ENCODE data around the gene SENP1.

SENP1 gene

GRCh38 chr12:48071808-48072207, 34.1 kb downstream of the SENP1 start:
- H3K4me3 ChIP-seq (ENCODE audit: low read depth in 1 of 5, low read length in 5 of 5): no peak overlapping the region
- H3K27me3 ChIP-seq (ENCODE audit: control insufficient read depth in 5 of 5, insufficient read depth in 4 of 5, low read length in 5 of 5): no peaks in the 10 kb centered on the region
- no peak overlapping the region for H3K27ac ChIP-seq (ENCODE audit: low read depth, low read length)
- no peak overlapping the region for H3K9ac ChIP-seq (ENCODE audit: low read length in 5 of 5)
- H3K36me3 ChIP-seq (ENCODE audit: control insufficient read depth in 5 of 5, insufficient read depth in 5 of 5, low read length in 5 of 5): peaks cover 33 to 63% (median 47%) of the 10 kb centered on the region in 5 donors
- H3K4me1 ChIP-seq (ENCODE audit: control insufficient read depth in 5 of 5, insufficient read depth in 5 of 5, low read length in 5 of 5): no peaks in the 10 kb centered on the region
- no peaks in the 10 kb centered on the region for H3K9me3 ChIP-seq (ENCODE audit: control insufficient read depth in 5 of 5, low read length in 5 of 5)

GRCh38 chr12:48070731-48071130, 35.1 kb downstream of the SENP1 start:
- H3K36me3 ChIP-seq (ENCODE audit: control insufficient read depth in 5 of 5, insufficient read depth in 5 of 5, low read length in 5 of 5): peaks cover 33 to 70% (median 49%) of the 10 kb centered on the region in 5 donors
- H3K9me3 ChIP-seq (ENCODE audit: control insufficient read depth in 5 of 5, low read length in 5 of 5): no peaks in the 10 kb centered on the region
- H3K27ac ChIP-seq (ENCODE audit: low read depth, low read length): no peak overlapping the region
- H3K9ac ChIP-seq (ENCODE audit: low read length in 5 of 5): no peak overlapping the region
- no peaks in the 10 kb centered on the region for H3K4me1 ChIP-seq (ENCODE audit: control insufficient read depth in 5 of 5, insufficient read depth in 5 of 5, low read length in 5 of 5)
- no peak overlapping the region for H3K4me3 ChIP-seq (ENCODE audit: low read depth in 1 of 5, low read length in 5 of 5)
- no peaks in the 10 kb centered on the region for H3K27me3 ChIP-seq (ENCODE audit: control insufficient read depth in 5 of 5, insufficient read depth in 4 of 5, low read length in 5 of 5)

GRCh38 chr12:48070033-48070432, 35.8 kb downstream of the SENP1 start:
- peaks cover 39 to 77% (median 56%) of the 10 kb centered on the region in 5 donors for H3K36me3 ChIP-seq (ENCODE audit: control insufficient read depth in 5 of 5, insufficient read depth in 5 of 5, low read length in 5 of 5)

GRCh38 chr12:48069241-48069640, 36.6 kb downstream of the SENP1 start:
- H3K9ac ChIP-seq (ENCODE audit: low read length in 5 of 5): no peak overlapping the region
- H3K36me3 ChIP-seq (ENCODE audit: control insufficient read depth in 5 of 5, insufficient read depth in 5 of 5, low read length in 5 of 5): peaks cover 39 to 79% (median 58%) of the 10 kb centered on the region in 5 donors
- no peak overlapping the region for H3K4me3 ChIP-seq (ENCODE audit: low read depth in 1 of 5, low read length in 5 of 5)
- no peaks in the 10 kb centered on the region for H3K27me3 ChIP-seq (ENCODE audit: control insufficient read depth in 5 of 5, insufficient read depth in 4 of 5, low read length in 5 of 5)
- no peaks in the 10 kb centered on the region for H3K9me3 ChIP-seq (ENCODE audit: control insufficient read depth in 5 of 5, low read length in 5 of 5)
- H3K4me1 ChIP-seq (ENCODE audit: control insufficient read depth in 5 of 5, insufficient read depth in 5 of 5, low read length in 5 of 5): no peaks in the 10 kb centered on the region
- no peak overlapping the region for H3K27ac ChIP-seq (ENCODE audit: low read depth, low read length)

More at GRCh38 chr12:48070033-48070432, 35.8 kb downstream of the SENP1 start:
- Histone ChIP-seq H3K27me3 (ENCODE audit: control insufficient read depth in 5 of 5, insufficient read depth in 4 of 5, low read length in 5 of 5) (no peaks in the 10 kb centered on the region), H3K4me1 (ENCODE audit: control insufficient read depth in 5 of 5, insufficient read depth in 5 of 5, low read length in 5 of 5) (no peaks in the 10 kb centered on the region), H3K9me3 (ENCODE audit: control insufficient read depth in 5 of 5, low read length in 5 of 5) (no peaks in the 10 kb centered on the region), H3K9ac (ENCODE audit: low read length in 5 of 5) (no peak overlapping the region), H3K27ac (ENCODE audit: low read depth, low read length) (no peak overlapping the region), H3K4me3 (ENCODE audit: low read depth in 1 of 5, low read length in 5 of 5) (no peak overlapping the region)

- Histone ChIP-seq H3K36me3 (ENCODE audit: control insufficient read depth in 5 of 5, insufficient read depth in 5 of 5, low read length in 5 of 5) (peaks cover 39 to 79% (median 59%) of the 10 kb centered on the region in 5 donors), H3K9ac (ENCODE audit: low read length in 5 of 5) (no peak overlapping the region), H3K27ac (ENCODE audit: low read depth, low read length) (no peak overlapping the region), H3K4me3 (ENCODE audit: low read depth in 1 of 5, low read length in 5 of 5) (no peak overlapping the region), H3K4me1 (ENCODE audit: control insufficient read depth in 5 of 5, insufficient read depth in 5 of 5, low read length in 5 of 5) (no peaks in the 10 kb centered on the region), H3K27me3 (ENCODE audit: control insufficient read depth in 5 of 5, insufficient read depth in 4 of 5, low read length in 5 of 5) (no peaks in the 10 kb centered on the region), H3K9me3 (ENCODE audit: control insufficient read depth in 5 of 5, low read length in 5 of 5) (no peaks in the 10 kb centered on the region)
These were observed 37.4 kb downstream of the SENP1 start for GRCh38 chr12:48068457-48068856.

- no peak overlapping the region for H3K9ac ChIP-seq (ENCODE audit: low read length in 5 of 5)
- peaks cover 48 to 82% (median 59%) of the 10 kb centered on the region in 5 donors for H3K36me3 ChIP-seq (ENCODE audit: control insufficient read depth in 5 of 5, insufficient read depth in 5 of 5, low read length in 5 of 5)
- H3K4me3 ChIP-seq (ENCODE audit: low read depth in 1 of 5, low read length in 5 of 5): no peak overlapping the region
- no peak overlapping the region for H3K27ac ChIP-seq (ENCODE audit: low read depth, low read length)
- no peaks in the 10 kb centered on the region for H3K27me3 ChIP-seq (ENCODE audit: control insufficient read depth in 5 of 5, insufficient read depth in 4 of 5, low read length in 5 of 5)
- no peaks in the 10 kb centered on the region for H3K9me3 ChIP-seq (ENCODE audit: control insufficient read depth in 5 of 5, low read length in 5 of 5)
- no peaks in the 10 kb centered on the region for H3K4me1 ChIP-seq (ENCODE audit: control insufficient read depth in 5 of 5, insufficient read depth in 5 of 5, low read length in 5 of 5)
These were observed 38.5 kb downstream of the SENP1 start for GRCh38 chr12:48067250-48067938.

- H3K4me3 ChIP-seq (ENCODE audit: low read depth in 1 of 5, low read length in 5 of 5): no peak overlapping the region
These were observed 40.8 kb downstream of the SENP1 start for GRCh38 chr12:48065041-48065440.

GRCh38 chr12:48063530-48063929, 42.3 kb downstream of the SENP1 start:
- H3K4me1 ChIP-seq (ENCODE audit: control insufficient read depth in 5 of 5, insufficient read depth in 5 of 5, low read length in 5 of 5): no peaks in the 10 kb centered on the region
- no peaks in the 10 kb centered on the region for H3K27me3 ChIP-seq (ENCODE audit: control insufficient read depth in 5 of 5, insufficient read depth in 4 of 5, low read length in 5 of 5)
- H3K36me3 ChIP-seq (ENCODE audit: control insufficient read depth in 5 of 5, insufficient read depth in 5 of 5, low read length in 5 of 5): peaks cover 55 to 83% (median 65%) of the 10 kb centered on the region in 5 donors
- H3K9ac ChIP-seq (ENCODE audit: low read length in 5 of 5): no peak overlapping the region
- H3K27ac ChIP-seq (ENCODE audit: low read depth, low read length): no peak overlapping the region
- no peaks in the 10 kb centered on the region for H3K9me3 ChIP-seq (ENCODE audit: control insufficient read depth in 5 of 5, low read length in 5 of 5)
- H3K4me3 ChIP-seq (ENCODE audit: low read depth in 1 of 5, low read length in 5 of 5): no peak overlapping the region

More at GRCh38 chr12:48065041-48065440, 40.8 kb downstream of the SENP1 start:
- no peak overlapping the region for H3K27ac ChIP-seq (ENCODE audit: low read depth, low read length)
- no peaks in the 10 kb centered on the region for H3K9me3 ChIP-seq (ENCODE audit: control insufficient read depth in 5 of 5, low read length in 5 of 5)
- H3K36me3 ChIP-seq (ENCODE audit: control insufficient read depth in 5 of 5, insufficient read depth in 5 of 5, low read length in 5 of 5): peaks cover 53 to 83% (median 61%) of the 10 kb centered on the region in 5 donors
- H3K27me3 ChIP-seq (ENCODE audit: control insufficient read depth in 5 of 5, insufficient read depth in 4 of 5, low read length in 5 of 5): no peaks in the 10 kb centered on the region
- H3K9ac ChIP-seq (ENCODE audit: low read length in 5 of 5): no peak overlapping the region
- no peaks in the 10 kb centered on the region for H3K4me1 ChIP-seq (ENCODE audit: control insufficient read depth in 5 of 5, insufficient read depth in 5 of 5, low read length in 5 of 5)

GRCh38 chr12:48061938-48062719, 43.8 kb downstream of the SENP1 start:
- peaks cover 55 to 79% (median 62%) of the 10 kb centered on the region in 5 donors for H3K36me3 ChIP-seq (ENCODE audit: control insufficient read depth in 5 of 5, insufficient read depth in 5 of 5, low read length in 5 of 5)
- no peak overlapping the region for H3K9ac ChIP-seq (ENCODE audit: low read length in 5 of 5)
- no peak overlapping the region for H3K27ac ChIP-seq (ENCODE audit: low read depth, low read length)
- H3K4me1 ChIP-seq (ENCODE audit: control insufficient read depth in 5 of 5, insufficient read depth in 5 of 5, low read length in 5 of 5): no peaks in the 10 kb centered on the region
- H3K9me3 ChIP-seq (ENCODE audit: control insufficient read depth in 5 of 5, low read length in 5 of 5): no peaks in the 10 kb centered on the region
- H3K4me3 ChIP-seq (ENCODE audit: low read depth in 1 of 5, low read length in 5 of 5): no peak overlapping the region
- no peaks in the 10 kb centered on the region for H3K27me3 ChIP-seq (ENCODE audit: control insufficient read depth in 5 of 5, insufficient read depth in 4 of 5, low read length in 5 of 5)

GRCh38 chr12:48060474-48060873, 45.4 kb downstream of the SENP1 start:
- no peaks in the 10 kb centered on the region for H3K4me1 ChIP-seq (ENCODE audit: control insufficient read depth in 5 of 5, insufficient read depth in 5 of 5, low read length in 5 of 5)
- no peak overlapping the region for H3K4me3 ChIP-seq (ENCODE audit: low read depth in 1 of 5, low read length in 5 of 5)
- no peak overlapping the region for H3K9ac ChIP-seq (ENCODE audit: low read length in 5 of 5)
- no peaks in the 10 kb centered on the region for H3K27me3 ChIP-seq (ENCODE audit: control insufficient read depth in 5 of 5, insufficient read depth in 4 of 5, low read length in 5 of 5)
- peaks cover 54 to 67% (median 59%) of the 10 kb centered on the region in 5 donors for H3K36me3 ChIP-seq (ENCODE audit: control insufficient read depth in 5 of 5, insufficient read depth in 5 of 5, low read length in 5 of 5)
- no peaks in the 10 kb centered on the region for H3K9me3 ChIP-seq (ENCODE audit: control insufficient read depth in 5 of 5, low read length in 5 of 5)
- no peak overlapping the region for H3K27ac ChIP-seq (ENCODE audit: low read depth, low read length)

Data from subcutaneous abdominal adipose tissue (tissue), 5 donors.